A549 (cell line): Measurements from ENCODE around the gene CEP72. TPM values are rescaled to one million over a fixed set of nuclear protein-coding genes. Genes with fewer than 3 reads are reported as not detected.

Source experiments
- ATAC-seq, 2 experiments: fragments of 200-7000 bp in 1 of 2; fragments of >200 bp in 1 of 2; cut with Nextera tagmentation in 1 of 2; cut with Tn5 transposase in 1 of 2; 3 replicates each; pipeline versions ENCODE4 v1.8.0 to v1.9.1; 2018 to 2020; ENCODE audit warnings: mild to moderate bottlenecking in 1 of 2, moderate library complexity in 1 of 2
- CTCF ChIA-PET: fragments of 300-600 bp; sonication (Branson Sonifier 250); formaldehyde crosslinking; extraction: SDS; loops from one replicate; lab custom pipeline; 2021; ENCODE audit warnings: antibody characterized with exemption, inconsistent platforms; lab: Yijun Ruan, JAX
- POLR2A ChIA-PET: fragments of 350-600 bp; formaldehyde crosslinking; extraction: SDS; loops from one replicate; lab custom pipeline; 2021; ENCODE audit warnings: antibody characterized with exemption, inconsistent platforms; lab: Yijun Ruan, JAX
- DNase-seq, 2 experiments: peaks; one replicate each; pipeline versions ENCODE4 v3.0.0 to v3.0.0-alpha.2; 2011 to 2016; ENCODE audit warnings: low read depth in 1 of 2, low spot score in 1 of 2
- FAIRE-seq: peaks from 2 replicates; lab custom pipeline; 2011; peaks lifted over from hg19 to GRCh38; lab: Jason Lieb, UNC
- H3K27ac ChIP-seq, 2 experiments: fragments of >200 bp; sonication (Bioruptor Twin); formaldehyde crosslinking; 3 replicates each; pipeline ENCODE4 v1.5.1; 2016 to 2017
- H3K4me1 ChIP-seq: fragments of >200 bp; sonication (Bioruptor Twin); formaldehyde crosslinking; 3 replicates; pipeline ENCODE4 v1.6.1; 2016
- H3K4me2 ChIP-seq: fragments of >200 bp; sonication (Bioruptor Twin); formaldehyde crosslinking; 3 replicates; pipeline ENCODE4 v1.6.1; 2016
- H3K4me3 ChIP-seq: fragments of >200 bp; sonication (Bioruptor Twin); formaldehyde crosslinking; 3 replicates; pipeline ENCODE4 v1.5.1; 2016
- H3K9me3 ChIP-seq: fragments of >200 bp; sonication (Bioruptor Twin); formaldehyde crosslinking; 3 replicates; pipeline ENCODE4 v1.6.1; 2016
- BHLHE40 ChIP-seq: IDR thresholded peaks from 2 replicates; pipeline ENCODE4 v1.6.1; 2012; ENCODE audit warnings: low read depth, low read length, inconsistent platforms
- CBX2 ChIP-seq: fragments of 200-600 bp; sonication (generic); IDR thresholded peaks from 2 replicates; pipeline ENCODE4 v1.6.1; 2016; ENCODE audit warnings: low read depth, mild to moderate bottlenecking, borderline replicate concordance
- CEBPB ChIP-seq, 2 experiments: fragments of >200 bp in 1 of 2; sonication (Bioruptor Twin) in 1 of 2; formaldehyde crosslinking in 1 of 2; IDR thresholded peaks; 2 replicates each; pipeline ENCODE4 v1.6.1; 2012 to 2016
- CHD2 ChIP-seq: fragments of 150-350 bp; IDR thresholded peaks from 2 replicates; pipeline ENCODE4 v1.6.1; 2014; ENCODE audit warnings: low read length; ENCODE audit not compliant: partially characterized antibody
- CHD4 ChIP-seq: fragments of 200-600 bp; sonication (generic); IDR thresholded peaks from 2 replicates; pipeline ENCODE4 v1.6.1; 2016; ENCODE audit warnings: antibody characterized with exemption, mild to moderate bottlenecking, borderline replicate concordance
- E2F6 ChIP-seq: IDR thresholded peaks from 2 replicates; pipeline ENCODE4 v1.6.1; 2012; ENCODE audit warnings: low read depth, borderline replicate concordance
- EHF ChIP-seq: fragments of 250-450 bp; sonication (Bioruptor Pico); IDR thresholded peaks from 2 replicates; pipeline ENCODE4 v1.5.0; 2020; ENCODE audit warnings: mild to moderate bottlenecking
- ESRRA ChIP-seq: fragments of 150-350 bp; IDR thresholded peaks from 2 replicates; pipeline ENCODE4 v1.6.1; 2014; ENCODE audit warnings: mild to moderate bottlenecking, low read length, borderline replicate concordance
- FOSL2 ChIP-seq, 2 experiments: fragments of 450-650 bp in 1 of 2; fragments of >200 bp in 1 of 2; sonication (Bioruptor Twin) in 1 of 2; formaldehyde crosslinking; IDR thresholded peaks; 2 replicates each; pipeline versions ENCODE4 v1.5.0 to v1.6.1; 2016 to 2020; ENCODE audit warnings: mild to moderate bottlenecking in 1 of 2, moderate library complexity in 1 of 2
- FOXS1 ChIP-seq: fragments of 250-450 bp; sonication (Bioruptor Pico); IDR thresholded peaks from 2 replicates; pipeline ENCODE4 v1.5.0; 2020; ENCODE audit warnings: mild to moderate bottlenecking, moderate library complexity
- HEYL ChIP-seq: fragments of 250-450 bp; sonication (Bioruptor Pico); IDR thresholded peaks from 2 replicates; pipeline ENCODE4 v1.8.0; 2021; ENCODE audit warnings: mild to moderate bottlenecking, moderate library complexity
- HOXA7 ChIP-seq: fragments of 250-450 bp; sonication (Bioruptor Pico); IDR thresholded peaks from 2 replicates; pipeline ENCODE4 v1.5.0; 2020; ENCODE audit warnings: mild to moderate bottlenecking, moderate library complexity
- JUN ChIP-seq, 2 experiments: fragments of >200 bp; sonication (Bioruptor Twin); formaldehyde crosslinking; IDR thresholded peaks; 2 replicates in 1 of 2; 3 replicates in 1 of 2; pipeline ENCODE4 v1.6.1; 2016 to 2017
- MYC ChIP-seq: IDR thresholded peaks from 2 replicates; pipeline ENCODE4 v1.6.1; 2012; ENCODE audit warnings: mild to moderate bottlenecking, inconsistent platforms, low read length, improper control_type of control experiment, borderline replicate concordance
- PBX3 ChIP-seq: IDR thresholded peaks from 2 replicates; pipeline ENCODE4 v1.6.1; 2012
- PHF8 ChIP-seq: fragments of 200-600 bp; sonication (generic); IDR thresholded peaks from 2 replicates; pipeline ENCODE4 v1.6.1; 2016; ENCODE audit warnings: low read depth, mild to moderate bottlenecking, antibody characterized with exemption, moderate library complexity, borderline replicate concordance
- POLR2A ChIP-seq: IDR thresholded peaks from 2 replicates; pipeline ENCODE4 v1.6.1; 2012; ENCODE audit warnings: mild to moderate bottlenecking, low read length
- RARB ChIP-seq: fragments of 250-450 bp; sonication (Bioruptor Pico); IDR thresholded peaks from 2 replicates; pipeline ENCODE4 v1.8.0; 2021; ENCODE audit warnings: mild to moderate bottlenecking, moderate library complexity
- RCOR1 ChIP-seq: fragments of 150-350 bp; IDR thresholded peaks from 2 replicates; pipeline ENCODE4 v1.6.1; 2014; ENCODE audit warnings: antibody characterized with exemption, low read length, low read depth
- RNF2 ChIP-seq: fragments of 200-600 bp; sonication (generic); IDR thresholded peaks from 2 replicates; pipeline ENCODE4 v1.6.1; 2016; ENCODE audit warnings: low read depth, mild to moderate bottlenecking, antibody characterized with exemption, moderate library complexity, borderline replicate concordance
- SREBF2 ChIP-seq: fragments of 450-650 bp; IDR thresholded peaks from 2 replicates; pipeline ENCODE4 v1.6.1; 2014; ENCODE audit warnings: mild to moderate bottlenecking, moderate library complexity
- TP53 ChIP-seq: fragments of 250-450 bp; sonication (Bioruptor Pico); IDR thresholded peaks from 2 replicates; pipeline ENCODE4 v1.5.0; 2021; ENCODE audit warnings: mild to moderate bottlenecking, moderate library complexity
- USF2 ChIP-seq: fragments of 450-650 bp; IDR thresholded peaks from 2 replicates; pipeline ENCODE4 v1.6.1; 2014; ENCODE audit warnings: antibody characterized with exemption
- ZC3H11A ChIP-seq: fragments of 450-650 bp; IDR thresholded peaks from 2 replicates; pipeline ENCODE4 v1.6.1; 2014; ENCODE audit warnings: antibody characterized with exemption, mild to moderate bottlenecking
- ZFP36 ChIP-seq: fragments of 450-650 bp; IDR thresholded peaks from 2 replicates; pipeline ENCODE4 v1.6.1; 2014; ENCODE audit warnings: borderline replicate concordance; ENCODE audit not compliant: partially characterized antibody
- ZSCAN20 ChIP-seq: fragments of 250-450 bp; sonication (Bioruptor Pico); IDR thresholded peaks from 2 replicates; pipeline ENCODE4 v1.8.0; 2022; ENCODE audit warnings: mild to moderate bottlenecking, moderate library complexity
- WGBS: methylation state at CpG from one replicate; pipeline ENCODE4 v1.1.6; 2017; ENCODE audit errors: missing lambda C conversion rate; 5-methylcytosine and 5-hydroxymethylcytosine counted together
- polyA plus RNA-seq, 4 experiments: library from polyadenylated mRNA; depleted of rRNA in 3 of 4; stranded (reverse); fragments of >200 nt; fragmentation: RNase III in 1 of 4; extraction: RNeasy Plus Mini Kit Qiagen cat#74134 plus additional on column Dnase treatment in 1 of 4; gene quantifications; 2 replicates in 3 of 4; 3 replicates in 1 of 4; pipeline ENCODE4 v1.2.3, GENCODE V29; 2011 to 2017

The CEP72 gene
- polyA plus RNA-seq, 2 of the 4 experiments (the other 2 are of a cell fraction): 10.8 to 11.1 TPM

GRCh38 chr5:572398-573019, 39.6 kb upstream of the CEP72 start:
- FAIRE-seq (no peak), DNase-seq (no peak), ATAC-seq (no peak)
- H3K4me3 ChIP-seq: no peak overlapping the region
- TF ChIP-seq HOXA7 (CRISPR knock-in tag) (no peak), FOXS1 (CRISPR knock-in tag) (no peak), SREBF2 (no peak), CEBPB (IDR thresholded peaks at IDR 0.05) (no peak), HEYL (CRISPR knock-in tag) (no peak), TP53 (CRISPR knock-in tag) (no peak)
- WGBS: 48% methylated on average over 14 of the region's 14 CpGs
- no peaks in the 10 kb centered on the region for H3K4me1 ChIP-seq
- POLR2A ChIA-PET: no interaction called here
- peaks cover 20% of the 10 kb centered on the region; the same call in 2 of the 3 replicates for H3K9me3 ChIP-seq
- no peak overlapping the region for H3K27ac ChIP-seq
- CTCF ChIA-PET: interaction anchor here (1.4 kb wide), 1 partner anchor 27 kb away, joined by 3 read pairs; no protein-coding TSS in a partner anchor
- H3K4me2 ChIP-seq: no peak overlapping the region

GRCh38 chr5:573206-573605, 38.9 kb upstream of the CEP72 start:
- FAIRE-seq (no peak), ATAC-seq (no peak), DNase-seq (no peak)
- Histone ChIP-seq H3K4me3 (no peak overlapping the region), H3K4me2 (no peak overlapping the region), H3K27ac (no peak overlapping the region), H3K9me3 (peaks cover 24% of the 10 kb centered on the region; the same call in 2 of the 3 replicates), H3K4me1 (no peaks in the 10 kb centered on the region)
- 76% methylated on average over 12 of the region's 12 CpGs for WGBS
- TF ChIP-seq HEYL (CRISPR knock-in tag) (no peak), ESRRA (no peak)
- CTCF ChIA-PET: interaction anchor here (0.6 to 1.4 kb wide), 2 partner anchors 28 to 371 kb away, joined by 3 to 4 read pairs; no protein-coding TSS in a partner anchor
- POLR2A ChIA-PET: no interaction called here

GRCh38 chr5:573976-574375, 38.2 kb upstream of the CEP72 start:
- DNase-seq (no peak), FAIRE-seq (no peak), ATAC-seq (no peak)
- Histone ChIP-seq H3K9me3 (peaks cover 24% of the 10 kb centered on the region; the same call in 2 of the 3 replicates), H3K4me3 (no peak overlapping the region), H3K4me1 (no peaks in the 10 kb centered on the region), H3K4me2 (no peak overlapping the region), H3K27ac (no peak overlapping the region)
- ChIA-PET POLR2A (no interaction called here), CTCF (interaction anchor here (1.4 kb wide), 1 partner anchor 29 kb away, joined by 3 read pairs; no protein-coding TSS in a partner anchor)
- 52% methylated on average over 14 of the region's 16 CpGs for WGBS
- no peak for TF ChIP-seq POLR2A
- TF ChIP-seq USF2: no peak
- TF ChIP-seq JUN (IDR thresholded peaks at IDR 0.05): no peak
- no peak for TF ChIP-seq RCOR1

GRCh38 chr5:574906-575305, 37.2 kb upstream of the CEP72 start:
- ChIA-PET CTCF (no interaction called here), POLR2A (no interaction called here)
- Histone ChIP-seq H3K9me3 (peaks cover 24% of the 10 kb centered on the region; the same call in 2 of the 3 replicates), H3K4me2 (no peak overlapping the region), H3K4me3 (no peak overlapping the region), H3K4me1 (no peaks in the 10 kb centered on the region), H3K27ac (no peak overlapping the region)
- WGBS: 68% methylated on average over 16 of the region's 16 CpGs
- no peak for TF ChIP-seq EHF (CRISPR knock-in tag)
- no peak for TF ChIP-seq PBX3
- no peak for TF ChIP-seq ZSCAN20 (CRISPR knock-in tag)
- TF ChIP-seq ZFP36: no peak
- ATAC-seq (no peak), DNase-seq (no peak), FAIRE-seq (no peak)

- ATAC-seq (no peak), DNase-seq (no peak), FAIRE-seq (no peak)
- POLR2A ChIA-PET: no interaction called here
- Histone ChIP-seq H3K27ac (no peak overlapping the region), H3K4me1 (no peaks in the 10 kb centered on the region), H3K4me3 (no peak overlapping the region), H3K4me2 (no peak overlapping the region), H3K9me3 (peaks cover 24% of the 10 kb centered on the region; the same call in 2 of the 3 replicates)
- CTCF ChIA-PET: no interaction called here
- WGBS: 0% methylated on average over 3 of the region's 4 CpGs
- TF ChIP-seq FOSL2 (IDR thresholded peaks at IDR 0.05): no peak
- TF ChIP-seq FOSL2 (CRISPR knock-in tag; IDR thresholded peaks at IDR 0.05): no peak
- no peak for TF ChIP-seq BHLHE40
- no peak for TF ChIP-seq CHD2
- no peak for TF ChIP-seq CBX2
- TF ChIP-seq RCOR1: no peak
- TF ChIP-seq RARB (CRISPR knock-in tag): no peak
- TF ChIP-seq PHF8: no peak
- TF ChIP-seq RNF2: no peak
- no peak for TF ChIP-seq MYC
- TF ChIP-seq E2F6: no peak
- TF ChIP-seq CHD4: no peak
- no peak for TF ChIP-seq HOXA7 (CRISPR knock-in tag)
- TF ChIP-seq ZC3H11A: no peak
- TF ChIP-seq ZSCAN20 (CRISPR knock-in tag): no peak
Measured at GRCh38 chr5:575636-576035, 36.5 kb upstream of the CEP72 start.
